Osteoblast (primary cell): Measurements from ENCODE around the gene TOR1B. TPM values are rescaled to one million over a fixed set of nuclear protein-coding genes. Genes with fewer than 3 reads are reported as not detected.

Experiments
- DNase-seq: peaks from one replicate; pipeline ENCODE4 v3.0.0; 2011; ENCODE audit warnings: low spot score, mixed read lengths; ENCODE audit not compliant: insufficient read length; ENCODE audit errors: missing footprints
- H2AFZ ChIP-seq: 2 replicates; pipeline ENCODE4 v1.6.0; 2011; ENCODE audit warnings: mild to moderate bottlenecking, low read length
- H3K27ac ChIP-seq: 2 replicates; pipeline ENCODE4 v1.5.1; 2011; ENCODE audit warnings: mild to moderate bottlenecking, low read depth, low read length, moderate library complexity
- H3K27me3 ChIP-seq: 2 replicates; pipeline ENCODE4 v1.6.0; 2012; ENCODE audit warnings: mild to moderate bottlenecking, control low read depth, inconsistent platforms, low read length, moderate library complexity; ENCODE audit not compliant: insufficient read depth
- H3K36me3 ChIP-seq: 2 replicates; pipeline ENCODE4 v1.5.1; 2011; ENCODE audit warnings: mild to moderate bottlenecking, low read length, control low read depth, moderate library complexity; ENCODE audit not compliant: insufficient read depth
- H3K4me1 ChIP-seq: 2 replicates; pipeline ENCODE4 v1.5.1; 2011; ENCODE audit warnings: mild to moderate bottlenecking, low read length, control low read depth, moderate library complexity; ENCODE audit not compliant: insufficient read depth
- H3K4me2 ChIP-seq: 2 replicates; pipeline ENCODE4 v1.6.0; 2011; ENCODE audit warnings: mild to moderate bottlenecking, low read length; ENCODE audit not compliant: insufficient read depth
- H3K4me3 ChIP-seq: fragments of 200-600 bp; sonication (generic); 3 replicates; pipeline ENCODE4 v1.5.1; 2012; ENCODE audit warnings: mild to moderate bottlenecking, low read length, inconsistent platforms; ENCODE audit not compliant: insufficient read depth
- H3K79me2 ChIP-seq: 2 replicates; pipeline ENCODE4 v1.6.0; 2012; ENCODE audit warnings: mild to moderate bottlenecking, low read length, control low read depth, inconsistent platforms; ENCODE audit not compliant: insufficient read depth
- H3K9me3 ChIP-seq: 2 replicates; pipeline ENCODE4 v1.5.1; 2011; ENCODE audit warnings: low read depth, low read length, control low read depth
- H4K20me1 ChIP-seq: 2 replicates; pipeline ENCODE4 v1.6.0; 2012; ENCODE audit warnings: mild to moderate bottlenecking, low read length, control low read depth; ENCODE audit not compliant: insufficient read depth
- CTCF ChIP-seq: IDR thresholded peaks from 2 replicates; pipeline ENCODE4 v1.5.1; 2011; ENCODE audit warnings: mild to moderate bottlenecking, low read depth, low read length, moderate library complexity; ENCODE audit errors: extremely low read depth
- total RNA-seq: library from RNA; depleted of rRNA; stranded (reverse); fragments of >200 nt; gene quantifications from 2 replicates; pipeline ENCODE4 v1.2.3, GENCODE V29; 2012

Gene TOR1B
- total RNA-seq, 1 donor: 27.5 TPM

- H3K27me3 ChIP-seq: no peaks in the 10 kb centered on the region
- H3K4me2 ChIP-seq: no peak overlapping the region
Observed at GRCh38 chr9:129840034-129840433, 37.0 kb downstream of the TOR1B start.

GRCh38 chr9:129841071-129841470 lies 38.1 kb downstream of the TOR1B start:
- H3K4me3 ChIP-seq: no peak overlapping the region
- DNase-seq: no peak
- peaks cover 17% of the 10 kb centered on the region for H4K20me1 ChIP-seq
- no peak overlapping the region for H3K4me2 ChIP-seq
- H3K27me3 ChIP-seq: no peaks in the 10 kb centered on the region
- H3K9me3 ChIP-seq: no peaks in the 10 kb centered on the region
- peaks cover 12% of the 10 kb centered on the region for H3K36me3 ChIP-seq
- H2AFZ ChIP-seq: no peak overlapping the region
- peaks cover 26% of the 10 kb centered on the region for H3K4me1 ChIP-seq
- TF ChIP-seq CTCF: no peak
- no peak overlapping the region for H3K27ac ChIP-seq
- H3K79me2 ChIP-seq: peaks cover 56% of the 10 kb centered on the region

More at GRCh38 chr9:129840034-129840433, 37.0 kb downstream of the TOR1B start:
- Histone ChIP-seq H3K4me1 (peaks cover 28% of the 10 kb centered on the region), H3K9me3 (no peaks in the 10 kb centered on the region), H3K36me3 (peaks cover 12% of the 10 kb centered on the region), H3K27ac (no peak overlapping the region), H3K79me2 (peaks cover 61% of the 10 kb centered on the region), H3K4me3 (no peak overlapping the region), H4K20me1 (peaks cover 17% of the 10 kb centered on the region), H2AFZ (no peak overlapping the region)
- no peak for TF ChIP-seq CTCF
- DNase-seq: no peak

- no peak for DNase-seq
- Histone ChIP-seq H3K36me3 (peaks cover 12% of the 10 kb centered on the region), H3K27ac (no peak overlapping the region), H4K20me1 (peaks cover 15% of the 10 kb centered on the region), H3K4me2 (no peak overlapping the region), H3K27me3 (no peaks in the 10 kb centered on the region), H3K4me3 (no peak overlapping the region), H3K4me1 (peaks cover 9% of the 10 kb centered on the region), H2AFZ (no peak overlapping the region), H3K79me2 (peaks cover 27% of the 10 kb centered on the region), H3K9me3 (no peaks in the 10 kb centered on the region)
- no peak for TF ChIP-seq CTCF
Observed at GRCh38 chr9:129845373-129845772, 42.4 kb downstream of the TOR1B start.

GRCh38 chr9:129848712-129849441 lies 45.9 kb downstream of the TOR1B start:
- Histone ChIP-seq H3K4me3 (no peak overlapping the region), H3K36me3 (peaks cover 25% of the 10 kb centered on the region), H3K27ac (no peak overlapping the region), H4K20me1 (peaks cover 14% of the 10 kb centered on the region), H2AFZ (no peak overlapping the region), H3K79me2 (peaks cover 5% of the 10 kb centered on the region), H3K27me3 (no peaks in the 10 kb centered on the region), H3K9me3 (no peaks in the 10 kb centered on the region), H3K4me2 (no peak overlapping the region), H3K4me1 (peaks cover 20% of the 10 kb centered on the region)
- DNase-seq: no peak
- TF ChIP-seq CTCF: no peak
